ENCODE data around the gene ZNF423. TPM values are rescaled to one million over a fixed set of nuclear protein-coding genes. Genes with fewer than 3 reads are reported as not detected.

The ZNF423 gene
- total RNA-seq, 1 donor from 2014 or later = not detected

DNA sequence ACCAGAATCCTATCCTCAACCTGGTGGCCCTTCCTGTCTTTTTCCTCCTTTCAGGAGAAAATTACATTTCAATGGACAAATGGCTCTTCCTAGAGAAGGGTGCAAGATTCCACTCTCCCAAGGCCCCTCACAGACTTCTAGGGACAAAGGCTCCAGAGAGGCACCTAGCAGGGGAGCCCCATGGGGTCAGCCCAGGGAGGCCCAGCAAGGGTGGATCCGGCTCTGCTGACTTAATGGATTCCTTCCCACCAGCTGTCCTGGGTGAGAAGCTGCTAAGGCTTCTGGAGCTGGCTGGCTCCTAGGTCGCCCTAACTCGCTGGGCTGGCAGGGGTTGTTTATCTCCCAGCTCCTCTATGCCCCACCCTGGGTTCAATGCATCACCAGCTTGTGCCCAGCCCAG is 152.4 kb downstream of the ZNF423 start:
- no peaks in the 10 kb centered on the region for H3K9me3 Mint-ChIP-seq
- DNase-seq = no peak
- TF ChIP-seq, protein P1, sequence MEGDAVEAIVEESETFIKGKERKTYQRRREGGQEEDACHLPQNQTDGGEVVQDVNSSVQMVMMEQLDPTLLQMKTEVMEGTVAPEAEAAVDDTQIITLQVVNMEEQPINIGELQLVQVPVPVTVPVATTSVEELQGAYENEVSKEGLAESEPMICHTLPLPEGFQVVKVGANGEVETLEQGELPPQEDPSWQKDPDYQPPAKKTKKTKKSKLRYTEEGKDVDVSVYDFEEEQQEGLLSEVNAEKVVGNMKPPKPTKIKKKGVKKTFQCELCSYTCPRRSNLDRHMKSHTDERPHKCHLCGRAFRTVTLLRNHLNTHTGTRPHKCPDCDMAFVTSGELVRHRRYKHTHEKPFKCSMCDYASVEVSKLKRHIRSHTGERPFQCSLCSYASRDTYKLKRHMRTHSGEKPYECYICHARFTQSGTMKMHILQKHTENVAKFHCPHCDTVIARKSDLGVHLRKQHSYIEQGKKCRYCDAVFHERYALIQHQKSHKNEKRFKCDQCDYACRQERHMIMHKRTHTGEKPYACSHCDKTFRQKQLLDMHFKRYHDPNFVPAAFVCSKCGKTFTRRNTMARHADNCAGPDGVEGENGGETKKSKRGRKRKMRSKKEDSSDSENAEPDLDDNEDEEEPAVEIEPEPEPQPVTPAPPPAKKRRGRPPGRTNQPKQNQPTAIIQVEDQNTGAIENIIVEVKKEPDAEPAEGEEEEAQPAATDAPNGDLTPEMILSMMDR (IDR thresholded peaks at IDR 0.05) = no peak
- H3K36me3 Mint-ChIP-seq (ENCODE audit: low read depth) = no peaks in the 10 kb centered on the region
- H3K4me1 Mint-ChIP-seq = no peaks in the 10 kb centered on the region
- no peak for ATAC-seq (ENCODE audit: low read depth)
- no peak overlapping the region for H3K27ac Mint-ChIP-seq
- ChIA-PET CTCF (no interaction called here), POLR2A (no interaction called here)
- H3K4me3 Mint-ChIP-seq = no peak overlapping the region
- intact Hi-C loops (cut with micrococcal nuclease) = no loop called here
- peaks cover 5% of the 10 kb centered on the region for H3K27me3 Mint-ChIP-seq

DNA sequence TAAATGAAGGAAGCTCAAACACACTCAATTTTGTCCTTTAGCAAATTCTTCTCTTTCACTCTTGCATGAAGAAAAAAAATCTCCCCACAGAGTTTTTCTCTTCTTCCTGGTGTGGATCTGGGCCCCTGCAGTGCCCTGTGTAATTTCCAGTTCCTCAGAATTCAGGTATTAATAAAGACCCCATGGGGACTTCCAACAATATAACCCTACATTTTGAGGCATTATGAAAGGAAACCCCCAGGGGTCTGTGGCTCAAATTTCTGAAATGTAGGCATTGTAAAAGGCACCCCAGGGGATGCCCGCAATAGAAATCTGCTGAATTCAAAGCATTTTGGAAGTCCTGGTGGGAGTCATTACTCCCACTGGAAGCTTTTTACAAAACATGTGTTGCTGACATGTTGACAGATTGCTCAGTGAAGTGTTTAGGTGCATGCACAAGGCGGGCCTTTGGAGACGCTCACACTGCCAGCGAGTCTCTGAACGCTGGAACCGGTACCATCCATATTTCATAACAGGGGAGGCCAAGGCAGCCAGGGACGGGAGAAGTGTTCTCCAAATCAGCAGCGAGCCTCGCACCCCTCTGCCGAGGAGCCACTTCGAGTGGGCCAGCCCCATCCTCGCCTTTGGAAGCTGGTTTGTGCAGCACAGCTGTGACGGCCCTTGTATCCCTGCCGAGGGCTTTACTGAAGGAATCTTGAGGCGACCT is 154.0 kb downstream of the ZNF423 start:
- intact Hi-C loops (cut with micrococcal nuclease) = no loop called here
- no peaks in the 10 kb centered on the region for H3K4me1 Mint-ChIP-seq
- ChIA-PET CTCF (no interaction called here), POLR2A (no interaction called here)
- peaks cover 4% of the 10 kb centered on the region for H3K27me3 Mint-ChIP-seq
- no peaks in the 10 kb centered on the region for H3K9me3 Mint-ChIP-seq
- ATAC-seq (ENCODE audit: low read depth) = no peak
- no peak overlapping the region for H3K4me3 Mint-ChIP-seq
- H3K27ac Mint-ChIP-seq = no peak overlapping the region
- DNase-seq = no peak
- TF ChIP-seq, protein P1 (IDR thresholded peaks at IDR 0.05) = no peak
- no peaks in the 10 kb centered on the region for H3K36me3 Mint-ChIP-seq (ENCODE audit: low read depth)

DNA sequence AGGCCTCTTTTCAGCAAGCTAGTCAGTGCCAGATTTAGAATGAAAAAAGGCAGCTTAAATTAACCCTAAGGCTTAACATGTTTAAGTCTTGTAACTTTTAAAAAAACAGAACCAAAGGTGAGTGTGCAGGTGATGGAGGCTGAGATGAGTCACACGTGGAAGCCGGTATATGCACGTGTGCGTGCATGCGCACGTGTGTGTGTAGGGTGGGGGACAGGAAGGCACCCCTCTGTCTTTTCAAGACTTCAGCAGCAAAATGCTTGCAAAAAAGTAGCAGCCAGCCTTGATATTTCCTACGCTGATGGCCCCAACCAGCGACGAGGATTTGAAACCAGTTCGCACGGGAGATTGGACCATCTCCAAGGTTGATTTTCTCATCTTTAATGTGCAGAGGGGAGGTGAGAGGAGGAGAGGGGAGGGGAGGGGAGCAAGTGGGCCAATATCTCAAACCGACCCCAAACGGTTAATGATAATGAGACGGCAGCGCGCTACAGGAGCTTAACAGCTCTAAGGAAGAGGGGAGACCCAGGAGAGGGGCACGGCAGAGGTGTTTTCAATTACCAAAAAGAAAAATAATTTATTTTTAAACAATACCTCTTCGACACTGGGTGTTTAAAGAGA is 154.7 kb downstream of the ZNF423 start:
- no peak overlapping the region for H3K27ac Mint-ChIP-seq
- H3K27me3 Mint-ChIP-seq = peaks cover 4% of the 10 kb centered on the region
- TF ChIP-seq, protein P1 (IDR thresholded peaks at IDR 0.05) = no peak
- CTCF ChIA-PET = no interaction called here
- H3K4me1 Mint-ChIP-seq = no peaks in the 10 kb centered on the region
- intact Hi-C loops (cut with micrococcal nuclease) = no loop called here
- ATAC-seq (ENCODE audit: low read depth) (no peak), DNase-seq (no peak)
- no peaks in the 10 kb centered on the region for H3K36me3 Mint-ChIP-seq (ENCODE audit: low read depth)
- no peak overlapping the region for H3K4me3 Mint-ChIP-seq
- POLR2A ChIA-PET = no interaction called here
- no peaks in the 10 kb centered on the region for H3K9me3 Mint-ChIP-seq

DNA sequence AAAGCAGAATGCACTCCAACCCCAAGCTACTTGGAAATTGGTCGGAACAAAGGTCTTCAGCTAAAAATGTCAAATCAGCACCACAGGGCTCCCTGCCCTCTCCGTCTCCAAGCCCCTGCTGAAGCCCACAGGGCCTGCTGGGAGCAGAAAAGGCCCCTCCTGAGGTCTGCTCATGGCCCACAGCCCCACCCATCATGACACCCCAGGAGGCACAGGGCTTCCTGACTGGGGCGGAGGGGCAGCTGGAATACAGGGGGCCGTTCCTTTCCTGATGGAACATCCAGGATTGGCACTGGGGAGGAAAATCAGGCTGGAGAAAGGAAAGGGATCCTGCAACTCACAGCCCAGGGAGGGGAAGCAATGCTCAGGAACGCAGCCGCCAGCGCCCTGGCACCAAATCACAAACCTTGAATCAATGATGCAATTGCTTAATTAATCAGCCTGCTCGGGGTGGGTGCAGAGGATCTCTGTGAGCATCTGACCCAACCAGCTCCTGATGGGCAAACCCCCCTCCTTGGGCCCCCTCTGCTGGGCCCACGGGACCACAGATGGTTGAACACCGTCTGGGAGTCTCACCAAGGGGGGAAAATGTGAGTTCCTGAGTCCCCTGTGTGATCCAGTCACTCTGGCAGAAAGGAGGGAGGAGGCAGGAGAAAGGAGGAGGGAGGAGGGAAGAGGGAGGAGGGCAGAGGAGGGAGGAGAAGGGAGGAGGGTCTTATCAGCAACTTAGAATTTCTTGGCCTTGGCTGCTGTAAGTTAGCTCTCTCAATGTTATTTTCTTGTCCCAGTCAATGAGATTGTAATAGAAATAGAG is 155.5 kb downstream of the ZNF423 start:
- TF ChIP-seq, protein P1 (IDR thresholded peaks at IDR 0.05) = no peak
- ChIA-PET POLR2A (no interaction called here), CTCF (no interaction called here)
- intact Hi-C loops (cut with micrococcal nuclease) = no loop called here
- DNase-seq (no peak), ATAC-seq (ENCODE audit: low read depth) (no peak)
- H3K36me3 Mint-ChIP-seq (ENCODE audit: low read depth) = no peaks in the 10 kb centered on the region
- H3K4me3 Mint-ChIP-seq = no peak overlapping the region
- H3K4me1 Mint-ChIP-seq = no peaks in the 10 kb centered on the region
- no peaks in the 10 kb centered on the region for H3K9me3 Mint-ChIP-seq
- peaks cover 4% of the 10 kb centered on the region for H3K27me3 Mint-ChIP-seq
- no peak overlapping the region for H3K27ac Mint-ChIP-seq

DNA sequence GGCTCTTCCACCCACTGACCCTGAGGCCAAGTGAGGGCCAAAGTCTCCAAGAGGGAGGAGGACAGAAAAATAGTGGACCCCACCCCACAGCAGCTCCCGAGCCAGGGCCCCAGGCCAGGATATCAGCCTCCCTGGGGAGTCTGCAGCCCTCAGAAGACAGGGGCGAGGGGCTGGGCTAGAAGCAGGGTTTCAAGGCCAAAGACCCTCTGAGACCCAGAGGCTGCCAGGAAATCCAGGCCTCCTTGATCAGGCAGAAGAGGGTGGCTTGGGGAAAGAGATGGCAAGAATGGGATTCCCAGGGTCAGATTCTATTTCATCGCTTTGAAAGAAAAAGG is 156.1 kb downstream of the ZNF423 start:
- ChIA-PET CTCF (no interaction called here), POLR2A (no interaction called here)
- TF ChIP-seq, protein P1 (IDR thresholded peaks at IDR 0.05) = no peak
- DNase-seq = no peak
- Mint-ChIP-seq H3K36me3 (ENCODE audit: low read depth) (no peaks in the 10 kb centered on the region), H3K27me3 (peaks cover 4% of the 10 kb centered on the region), H3K4me1 (no peaks in the 10 kb centered on the region), H3K27ac (no peak overlapping the region), H3K9me3 (no peaks in the 10 kb centered on the region), H3K4me3 (no peak overlapping the region)
- intact Hi-C loops (cut with micrococcal nuclease) = no loop called here
- ATAC-seq (ENCODE audit: low read depth) = no peak

Measured in activated B cell treated with CpG ODN at 0.5 μM for 24 hours (primary cell).